ENCODE results near the gene STARD5. TPM values are rescaled to one million over a fixed set of nuclear protein-coding genes. Genes with fewer than 3 reads are reported as not detected.

The STARD5 gene
- total and polyA plus RNA-seq, 8 donors: 3.8 to 6.6 (median 5.2) TPM

DNA sequence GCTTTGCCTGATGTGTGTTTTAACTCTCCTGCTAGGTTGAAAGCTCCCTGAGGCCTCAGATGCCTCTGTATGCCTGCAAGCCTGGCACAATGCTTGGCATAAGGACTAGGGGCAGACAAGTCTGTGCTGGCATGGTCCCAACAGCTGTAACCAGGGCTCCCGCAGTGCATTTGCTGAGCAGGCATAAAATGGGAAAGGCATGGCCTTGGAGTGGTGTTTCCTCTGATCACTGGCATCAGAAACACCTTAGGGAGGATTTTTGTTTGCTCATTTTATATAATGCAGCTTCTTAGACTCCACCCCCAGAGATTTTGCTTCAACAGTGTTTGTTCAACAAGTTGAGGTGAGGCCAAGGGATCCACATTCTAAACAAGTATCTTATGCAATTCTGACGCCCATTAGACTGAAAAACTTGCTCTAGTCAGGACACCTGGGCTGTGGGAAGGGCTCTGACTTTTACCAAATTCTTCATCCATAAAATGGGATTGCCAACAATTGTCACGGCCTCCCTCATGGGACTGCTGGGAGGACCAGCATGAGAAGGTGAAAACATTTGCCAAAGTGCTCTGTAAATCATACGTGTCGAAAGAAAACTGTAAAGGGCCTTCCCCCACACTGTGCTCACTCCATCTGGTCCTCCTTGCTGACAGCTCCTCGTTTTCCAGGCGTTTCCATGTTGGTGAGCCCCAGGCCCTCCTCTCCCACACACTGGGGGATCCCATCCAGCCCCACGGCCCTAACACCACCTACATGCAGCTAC lies 43.1 kb downstream of the STARD5 start:
- TF ChIP-seq, protein P1, sequence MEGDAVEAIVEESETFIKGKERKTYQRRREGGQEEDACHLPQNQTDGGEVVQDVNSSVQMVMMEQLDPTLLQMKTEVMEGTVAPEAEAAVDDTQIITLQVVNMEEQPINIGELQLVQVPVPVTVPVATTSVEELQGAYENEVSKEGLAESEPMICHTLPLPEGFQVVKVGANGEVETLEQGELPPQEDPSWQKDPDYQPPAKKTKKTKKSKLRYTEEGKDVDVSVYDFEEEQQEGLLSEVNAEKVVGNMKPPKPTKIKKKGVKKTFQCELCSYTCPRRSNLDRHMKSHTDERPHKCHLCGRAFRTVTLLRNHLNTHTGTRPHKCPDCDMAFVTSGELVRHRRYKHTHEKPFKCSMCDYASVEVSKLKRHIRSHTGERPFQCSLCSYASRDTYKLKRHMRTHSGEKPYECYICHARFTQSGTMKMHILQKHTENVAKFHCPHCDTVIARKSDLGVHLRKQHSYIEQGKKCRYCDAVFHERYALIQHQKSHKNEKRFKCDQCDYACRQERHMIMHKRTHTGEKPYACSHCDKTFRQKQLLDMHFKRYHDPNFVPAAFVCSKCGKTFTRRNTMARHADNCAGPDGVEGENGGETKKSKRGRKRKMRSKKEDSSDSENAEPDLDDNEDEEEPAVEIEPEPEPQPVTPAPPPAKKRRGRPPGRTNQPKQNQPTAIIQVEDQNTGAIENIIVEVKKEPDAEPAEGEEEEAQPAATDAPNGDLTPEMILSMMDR (IDR thresholded peaks at IDR 0.05): no peak
- Histone ChIP-seq H3K27me3 (no peaks in the 10 kb centered on the region), H3K4me3 (no peak overlapping the region), H3K9me3 (peaks cover 0 to 8% of the 10 kb centered on the region in 2 donors), H3K27ac (no peak overlapping the region), H3K36me3 (peaks cover 0 to 3% of the 10 kb centered on the region in 2 donors), H3K4me1 (peaks cover 0 to 2% of the 10 kb centered on the region in 2 donors)
- ATAC-seq (no peak), DNase-seq (no peak)
- intact Hi-C loops (cut with DNase I): no loop called here

DNA sequence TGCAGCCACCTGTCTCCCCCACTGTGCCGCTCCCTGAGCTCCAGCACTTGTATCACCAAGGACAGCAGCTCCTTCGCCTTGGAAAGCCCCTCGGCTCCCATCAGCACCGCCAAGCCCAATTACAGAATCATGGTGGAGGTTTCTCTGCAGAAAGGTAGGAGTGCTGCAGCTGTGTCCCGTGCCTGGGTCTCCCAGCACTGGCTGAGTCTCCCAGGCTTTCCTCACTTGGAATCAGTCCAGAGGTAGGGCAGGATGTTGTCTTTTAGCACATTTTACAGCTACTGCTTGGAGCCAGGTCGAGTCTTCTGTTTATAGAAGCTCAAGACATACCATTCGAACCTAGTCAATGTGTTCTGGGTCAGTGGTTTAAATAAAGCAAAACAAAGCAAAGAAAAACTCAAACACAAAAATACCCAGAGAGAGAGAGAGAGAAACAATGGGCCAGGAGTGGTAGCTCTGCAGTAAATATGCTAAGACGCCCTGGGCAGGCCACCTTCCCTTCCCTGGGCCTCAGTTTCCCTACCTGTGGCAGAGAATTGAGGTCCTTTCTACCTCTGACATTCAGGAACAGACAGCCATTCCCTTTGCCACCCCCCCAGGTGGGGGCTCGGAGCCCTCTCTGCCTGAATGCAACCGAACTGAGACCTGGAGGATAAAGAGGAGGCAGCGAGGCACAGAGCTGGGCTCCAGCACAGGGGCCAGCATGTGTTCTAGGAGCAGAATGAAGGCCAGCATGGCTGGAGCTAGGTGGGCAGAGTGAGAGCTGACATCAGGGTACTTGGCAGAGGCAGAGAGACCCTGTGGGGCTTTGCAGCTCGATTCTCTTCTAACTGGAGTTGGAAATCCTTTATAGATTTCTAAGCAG lies 44.1 kb downstream of the STARD5 start:
- no peak overlapping the region for H3K4me3 ChIP-seq
- H3K27ac ChIP-seq: no peak overlapping the region
- peaks cover under 1 to 1% of the 10 kb centered on the region in 2 donors for H3K4me1 ChIP-seq
- ATAC-seq (no peak), DNase-seq (no peak)
- intact Hi-C loops (cut with DNase I): loop anchor here (5.0 to 10.0 kb wide), 2 partner anchors 57 to 115 kb away; no protein-coding TSS in a partner anchor
- TF ChIP-seq, protein P1 (IDR thresholded peaks at IDR 0.05): no peak
- no peaks in the 10 kb centered on the region for H3K27me3 ChIP-seq
- H3K9me3 ChIP-seq: peaks cover 0 to 8% of the 10 kb centered on the region in 2 donors
- H3K36me3 ChIP-seq: peaks cover 0 to 3% of the 10 kb centered on the region in 2 donors

DNA sequence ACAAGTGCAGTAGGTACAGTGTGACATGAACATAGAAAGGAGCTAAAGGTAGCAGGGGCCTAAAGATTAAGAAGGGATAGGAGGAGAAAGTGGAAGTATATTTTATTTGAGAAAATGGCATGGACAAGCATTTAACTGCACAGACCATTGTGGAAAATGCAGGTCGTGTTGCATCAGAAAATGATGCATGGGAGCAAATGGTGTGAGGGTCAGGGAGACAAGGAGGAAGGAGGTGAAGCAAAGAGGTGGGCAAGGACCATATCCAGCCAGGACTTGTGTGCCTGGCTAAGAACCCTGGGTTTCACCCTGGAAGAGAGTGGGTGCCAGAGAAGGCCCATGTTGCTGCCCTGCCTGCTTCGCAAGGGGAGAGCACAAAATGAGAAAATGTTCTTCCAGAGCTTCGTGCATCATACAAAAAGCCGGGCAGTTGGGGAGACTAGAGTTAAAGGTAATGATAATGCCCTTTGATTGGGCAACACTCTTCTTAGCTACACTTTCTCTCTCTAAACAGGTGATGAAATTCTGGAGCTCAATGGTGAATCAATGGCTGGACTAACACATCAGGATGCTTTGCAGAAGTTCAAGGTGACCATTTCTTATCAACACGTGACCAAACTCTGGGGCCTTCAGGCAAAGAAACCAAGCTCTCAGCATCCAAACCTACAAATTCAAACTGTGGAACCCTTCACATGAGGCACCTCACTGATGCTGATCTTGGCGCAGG lies 45.5 kb downstream of the STARD5 start:
- ATAC-seq: no peak
- H3K36me3 ChIP-seq: peaks cover 0 to 3% of the 10 kb centered on the region in 2 donors
- no peaks in the 10 kb centered on the region for H3K27me3 ChIP-seq
- peaks cover 3 to 5% of the 10 kb centered on the region in 2 donors for H3K4me1 ChIP-seq
- TF ChIP-seq, protein P1 (IDR thresholded peaks at IDR 0.05): no peak
- H3K4me3 ChIP-seq: no peak overlapping the region
- intact Hi-C loops (cut with DNase I): loop anchor here (5.0 to 10.0 kb wide), 2 partner anchors 59 to 116 kb away; no protein-coding TSS in a partner anchor
- H3K9me3 ChIP-seq: peaks cover 0 to 8% of the 10 kb centered on the region in 2 donors
- no peak overlapping the region for H3K27ac ChIP-seq
- no peak for DNase-seq

DNA sequence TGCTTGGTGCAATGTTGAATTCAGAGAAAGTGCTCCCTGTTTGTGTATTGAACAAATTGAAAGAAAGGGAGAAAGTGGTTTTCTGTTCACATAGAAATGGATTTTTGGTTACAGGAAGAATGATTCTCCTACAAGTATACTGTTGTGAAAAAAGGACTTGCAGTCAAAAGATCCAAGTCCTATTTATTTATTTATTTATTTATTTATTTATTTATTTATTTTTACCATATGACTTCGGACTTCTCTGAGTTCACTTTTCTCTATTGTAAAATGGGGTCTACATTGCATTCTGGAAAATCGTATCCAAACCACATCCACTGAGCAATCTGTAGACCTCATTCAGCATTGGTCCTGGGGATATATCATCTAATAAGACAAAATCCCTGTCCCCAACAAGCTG lies 46.1 kb downstream of the STARD5 start:
- no peak for ATAC-seq
- H3K36me3 ChIP-seq: peaks cover 0 to 2% of the 10 kb centered on the region in 2 donors
- no peak overlapping the region for H3K27ac ChIP-seq
- no peaks in the 10 kb centered on the region for H3K27me3 ChIP-seq
- H3K9me3 ChIP-seq: peaks cover 0 to 8% of the 10 kb centered on the region in 2 donors
- intact Hi-C loops (cut with DNase I): loop anchor here (5.0 to 10.0 kb wide), 2 partner anchors 59 to 117 kb away; no protein-coding TSS in a partner anchor
- TF ChIP-seq, protein P1 (IDR thresholded peaks at IDR 0.05): no peak
- no peak for DNase-seq
- H3K4me3 ChIP-seq: no peak overlapping the region
- H3K4me1 ChIP-seq: peaks cover 3 to 5% of the 10 kb centered on the region in 2 donors
